ENCODE measurements around the gene TSPO.

- TF ChIP-seq MXD3 (CRISPR knock-in tag; IDR thresholded peaks at IDR 0.05) (no peak), BHLHE40 (IDR thresholded peaks at IDR 0.05; ENCODE audit: low read length) (no peak), POLR2AphosphoS5 (IDR thresholded peaks at IDR 0.05; ENCODE audit: low read depth, low read length) (no peak), KDM5A (IDR thresholded peaks at IDR 0.05; ENCODE audit: borderline replicate concordance, low read length) (no peak), ZNF737 (CRISPR knock-in tag; IDR thresholded peaks at IDR 0.05; ENCODE audit: borderline replicate concordance) (no peak), CTCF (CRISPR knock-in tag; IDR thresholded peaks at IDR 0.05) (no peak), GABPB1 (CRISPR knock-in tag; IDR thresholded peaks at IDR 0.05) (no peak), TAF1 (CRISPR knock-in tag; IDR thresholded peaks at IDR 0.05) (no peak), SMARCC2 (IDR thresholded peaks at IDR 0.05) (no peak), ZNF773 (CRISPR knock-in tag; IDR thresholded peaks at IDR 0.05; ENCODE audit: borderline replicate concordance) (no peak), ZNF713 (CRISPR knock-in tag; IDR thresholded peaks at IDR 0.05) (no peak)
These were observed 51.0 kb downstream of the TSPO start for GRCh38 chr22:43202326-43202725.

All from HepG2 (cell line).